Vagina (tissue), 2 donors: ENCODE data around the gene MED31.
"Not testable (repeated sequence)": the region's sequence is repeated elsewhere in the genome, so short reads cannot be mapped to it uniquely, and the experiment has no call there.

Experiments used
- POLR2A ChIP-seq, 2 donors: fragments of 450-650 bp; IDR thresholded peaks; one replicate each; pipeline ENCODE4 v1.6.1; 2017; ENCODE audit warnings: antibody characterized with exemption in 2 of 2, mild to moderate bottlenecking in 2 of 2, moderate library complexity in 2 of 2
- POLR2AphosphoS5 ChIP-seq, 2 donors: sonication (generic); formaldehyde crosslinking; IDR thresholded peaks; one replicate each; pipeline ENCODE4 v1.9.0; 2017; ENCODE audit warnings: antibody characterized with exemption in 2 of 2, mild to moderate bottlenecking in 2 of 2, low read depth in 1 of 2; ENCODE audit not compliant: insufficient read depth in 1 of 2
- TF ChIP-seq, protein P1 (sequence below), 3 experiments: fragments of 450-650 bp in 2 of 3; fragments of 200-600 bp in 1 of 3; sonication (generic) in 1 of 3; IDR thresholded peaks; one replicate each; pipeline ENCODE4 v1.5.1; 2017 to 2019; ENCODE audit warnings: antibody characterized with exemption in 3 of 3, mild to moderate bottlenecking in 2 of 3, moderate library complexity in 2 of 3

GRCh38 chr17:6658411-6658810 is 7.0 kb upstream of the MED31 start:
- TF ChIP-seq, protein P1, sequence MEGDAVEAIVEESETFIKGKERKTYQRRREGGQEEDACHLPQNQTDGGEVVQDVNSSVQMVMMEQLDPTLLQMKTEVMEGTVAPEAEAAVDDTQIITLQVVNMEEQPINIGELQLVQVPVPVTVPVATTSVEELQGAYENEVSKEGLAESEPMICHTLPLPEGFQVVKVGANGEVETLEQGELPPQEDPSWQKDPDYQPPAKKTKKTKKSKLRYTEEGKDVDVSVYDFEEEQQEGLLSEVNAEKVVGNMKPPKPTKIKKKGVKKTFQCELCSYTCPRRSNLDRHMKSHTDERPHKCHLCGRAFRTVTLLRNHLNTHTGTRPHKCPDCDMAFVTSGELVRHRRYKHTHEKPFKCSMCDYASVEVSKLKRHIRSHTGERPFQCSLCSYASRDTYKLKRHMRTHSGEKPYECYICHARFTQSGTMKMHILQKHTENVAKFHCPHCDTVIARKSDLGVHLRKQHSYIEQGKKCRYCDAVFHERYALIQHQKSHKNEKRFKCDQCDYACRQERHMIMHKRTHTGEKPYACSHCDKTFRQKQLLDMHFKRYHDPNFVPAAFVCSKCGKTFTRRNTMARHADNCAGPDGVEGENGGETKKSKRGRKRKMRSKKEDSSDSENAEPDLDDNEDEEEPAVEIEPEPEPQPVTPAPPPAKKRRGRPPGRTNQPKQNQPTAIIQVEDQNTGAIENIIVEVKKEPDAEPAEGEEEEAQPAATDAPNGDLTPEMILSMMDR (IDR thresholded peaks at IDR 0.05) = not testable (repeated sequence)
- not testable (repeated sequence) for TF ChIP-seq POLR2A (IDR thresholded peaks at IDR 0.05); POLR2AphosphoS5 (IDR thresholded peaks at IDR 0.05; ENCODE audit: insufficient read depth in 1 of 2, low read depth in 1 of 2)
